Sigmoid colon (tissue), 4 donors: ENCODE measurements around the gene TUG1.

Source experiments
- POLR2AphosphoS5 ChIP-seq, 4 donors: sonication (generic); formaldehyde crosslinking; IDR thresholded peaks; one replicate each; pipeline ENCODE4 v1.6.1; 2017; ENCODE audit warnings: antibody characterized with exemption in 4 of 4
- TF ChIP-seq, protein P1 (sequence below), 4 experiments: fragments of 450-650 bp in 3 of 4; fragments of 200-600 bp in 1 of 4; IDR thresholded peaks; one replicate each; pipeline ENCODE4 v1.5.1; 2016 to 2019; ENCODE audit warnings: antibody characterized with exemption in 4 of 4, mild to moderate bottlenecking in 3 of 4, moderate library complexity in 2 of 4

DNA sequence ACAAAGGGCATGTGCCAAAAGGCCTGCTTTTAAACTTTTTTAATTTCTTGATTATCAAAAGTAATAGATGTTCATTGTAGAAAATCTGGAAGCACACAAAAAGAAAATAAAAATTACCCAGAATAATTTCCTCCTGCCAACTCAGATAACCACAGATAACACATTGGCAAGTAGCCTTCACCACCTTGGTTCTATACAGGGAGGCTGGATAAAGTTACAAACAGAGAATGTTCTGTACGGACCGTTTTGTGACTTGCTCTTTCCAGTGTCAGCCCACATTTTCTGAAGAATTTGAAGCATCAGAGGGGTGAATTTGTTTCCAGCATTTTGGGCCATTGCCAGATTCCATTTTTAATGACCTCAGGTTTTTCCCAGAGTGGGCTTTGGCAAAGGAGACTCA lies 23.5 kb downstream of the TUG1 start:
- TF ChIP-seq, protein P1, sequence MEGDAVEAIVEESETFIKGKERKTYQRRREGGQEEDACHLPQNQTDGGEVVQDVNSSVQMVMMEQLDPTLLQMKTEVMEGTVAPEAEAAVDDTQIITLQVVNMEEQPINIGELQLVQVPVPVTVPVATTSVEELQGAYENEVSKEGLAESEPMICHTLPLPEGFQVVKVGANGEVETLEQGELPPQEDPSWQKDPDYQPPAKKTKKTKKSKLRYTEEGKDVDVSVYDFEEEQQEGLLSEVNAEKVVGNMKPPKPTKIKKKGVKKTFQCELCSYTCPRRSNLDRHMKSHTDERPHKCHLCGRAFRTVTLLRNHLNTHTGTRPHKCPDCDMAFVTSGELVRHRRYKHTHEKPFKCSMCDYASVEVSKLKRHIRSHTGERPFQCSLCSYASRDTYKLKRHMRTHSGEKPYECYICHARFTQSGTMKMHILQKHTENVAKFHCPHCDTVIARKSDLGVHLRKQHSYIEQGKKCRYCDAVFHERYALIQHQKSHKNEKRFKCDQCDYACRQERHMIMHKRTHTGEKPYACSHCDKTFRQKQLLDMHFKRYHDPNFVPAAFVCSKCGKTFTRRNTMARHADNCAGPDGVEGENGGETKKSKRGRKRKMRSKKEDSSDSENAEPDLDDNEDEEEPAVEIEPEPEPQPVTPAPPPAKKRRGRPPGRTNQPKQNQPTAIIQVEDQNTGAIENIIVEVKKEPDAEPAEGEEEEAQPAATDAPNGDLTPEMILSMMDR (IDR thresholded peaks at IDR 0.05) = no peak
- TF ChIP-seq POLR2AphosphoS5 (IDR thresholded peaks at IDR 0.05) = no peak
